Embryonic facial prominence (tissue), 1 donor: Measurements from ENCODE around the gene DNAH10.
"Not testable (repeated sequence)": the region's sequence is repeated elsewhere in the genome, so short reads cannot be mapped to it uniquely, and the experiment has no call there.

ENCODE experiments used
- DNase-seq: peaks from one replicate; pipeline ENCODE4 v3.0.0-alpha.2; 2016; ENCODE audit errors: extremely low spot score

Gene DNAH10

GRCh38 chr12:123934829-123935228, 172.7 kb downstream of the DNAH10 start:
- no peak for DNase-seq

GRCh38 chr12:123935956-123936355, 173.9 kb downstream of the DNAH10 start:
- DNase-seq = no peak

GRCh38 chr12:123936471-123936870, 174.4 kb downstream of the DNAH10 start:
- no peak for DNase-seq

GRCh38 chr12:123936956-123937706, 175.0 kb downstream of the DNAH10 start:
- no peak for DNase-seq

GRCh38 chr12:123937707-123938591, 175.8 kb downstream of the DNAH10 start:
- no peak for DNase-seq

- no peak for DNase-seq
Measured at GRCh38 chr12:123938679-123939480, 176.8 kb downstream of the DNAH10 start.

GRCh38 chr12:123939716-123940626, 177.9 kb downstream of the DNAH10 start:
- no peak for DNase-seq

- no peak for DNase-seq
Measured at GRCh38 chr12:123940627-123940966, 178.5 kb downstream of the DNAH10 start.

- no peak for DNase-seq
Measured at GRCh38 chr12:123941000-123941399, 178.9 kb downstream of the DNAH10 start.

- DNase-seq = no peak
Measured at GRCh38 chr12:123941624-123942237, 179.6 kb downstream of the DNAH10 start.

GRCh38 chr12:123942238-123942653, 180.1 kb downstream of the DNAH10 start:
- DNase-seq = no peak

GRCh38 chr12:123942911-123943648, 181.0 kb downstream of the DNAH10 start:
- no peak for DNase-seq

GRCh38 chr12:123943816-123944215, 181.7 kb downstream of the DNAH10 start:
- no peak for DNase-seq

- DNase-seq = no peak
Measured at GRCh38 chr12:123944696-123945095, 182.6 kb downstream of the DNAH10 start.

- no peak for DNase-seq
Measured at GRCh38 chr12:123945287-123946151, 183.4 kb downstream of the DNAH10 start.

- DNase-seq = no peak
Measured at GRCh38 chr12:123946152-123946515, 184.0 kb downstream of the DNAH10 start.

GRCh38 chr12:123946516-123947505, 184.7 kb downstream of the DNAH10 start:
- DNase-seq = not testable (repeated sequence)

GRCh38 chr12:123947531-123947930, 185.4 kb downstream of the DNAH10 start:
- DNase-seq = not testable (repeated sequence)
